WI38 (cell line): ENCODE measurements around the gene RBFOX1.

Experiments used
- H3K4me3 ChIP-seq: 2 replicates; pipeline ENCODE4 v1.5.1; 2011; ENCODE audit warnings: low read depth, mild to moderate bottlenecking, control low read depth, low read length
- CTCF ChIP-seq: IDR thresholded peaks from 2 replicates; pipeline ENCODE4 v1.5.1; 2012; ENCODE audit warnings: low read depth, mild to moderate bottlenecking, control low read depth, low read length

RBFOX1 gene

GRCh38 chr16:7408700-7409365 is 76.2 kb downstream of the RBFOX1 start:
- TF ChIP-seq CTCF: no peak

GRCh38 chr16:7419441-7419840 is 86.8 kb downstream of the RBFOX1 start:
- no peak overlapping the region for H3K4me3 ChIP-seq

More at GRCh38 chr16:7408700-7409365, 76.2 kb downstream of the RBFOX1 start:
- H3K4me3 ChIP-seq: no peak overlapping the region

GRCh38 chr16:7420079-7420478 is 87.4 kb downstream of the RBFOX1 start:
- no peak overlapping the region for H3K4me3 ChIP-seq
- no peak for TF ChIP-seq CTCF

More at GRCh38 chr16:7419441-7419840, 86.8 kb downstream of the RBFOX1 start:
- no peak for TF ChIP-seq CTCF

GRCh38 chr16:7420843-7421242 is 88.2 kb downstream of the RBFOX1 start:
- no peak for TF ChIP-seq CTCF
- H3K4me3 ChIP-seq: no peak overlapping the region

- no peak for TF ChIP-seq CTCF
- H3K4me3 ChIP-seq: no peak overlapping the region
Measured at GRCh38 chr16:7421578-7421977, 88.9 kb downstream of the RBFOX1 start.

- no peak overlapping the region for H3K4me3 ChIP-seq
- TF ChIP-seq CTCF: no peak
Measured at GRCh38 chr16:7422036-7422888, 89.6 kb downstream of the RBFOX1 start.
